Sigmoid colon (tissue), 7 donors: ENCODE measurements around the gene WRAP73. TPM values are rescaled to one million over a fixed set of nuclear protein-coding genes. Genes with fewer than 3 reads are reported as not detected.

Experiments
- DNase-seq: peaks from one replicate; pipeline ENCODE4 v3.0.0-alpha.2; 2019
- H3K27ac ChIP-seq, 4 donors: fragments of 200-600 bp; sonication (generic); one replicate each; pipeline ENCODE4 v1.5.1; 2016 to 2019; ENCODE audit warnings: mild to moderate bottlenecking in 1 of 4
- H3K27me3 ChIP-seq, 3 donors: fragments of 200-600 bp; sonication (generic); one replicate each; pipeline ENCODE4 v1.5.1; 2019; ENCODE audit warnings: mild to moderate bottlenecking in 1 of 3
- H3K36me3 ChIP-seq, 4 donors: fragments of 200-600 bp; sonication (generic); one replicate each; pipeline ENCODE4 v1.5.1; 2016 to 2019
- H3K4me1 ChIP-seq, 4 donors: fragments of 200-600 bp; sonication (generic); one replicate each; pipeline ENCODE4 v1.5.1; 2017 to 2019
- H3K4me3 ChIP-seq, 4 donors: fragments of 200-600 bp; sonication (generic); one replicate each; pipeline ENCODE4 v1.5.1; 2017 to 2019; ENCODE audit warnings: mild to moderate bottlenecking in 2 of 4, moderate library complexity in 1 of 4
- H3K9me3 ChIP-seq, 4 donors: fragments of 200-600 bp in 3 of 4; sonication (generic) in 3 of 4; one replicate each; pipeline versions ENCODE4 v1.5.1 to v1.6.1; 2013 to 2019
- EP300 ChIP-seq, 4 donors: sonication (generic); formaldehyde crosslinking; IDR thresholded peaks; one replicate each; pipeline ENCODE4 v1.6.1; 2017; ENCODE audit warnings: antibody characterized with exemption in 4 of 4
- POLR2A ChIP-seq, 2 donors: fragments of 450-650 bp; IDR thresholded peaks; one replicate each; pipeline ENCODE4 v1.6.1; 2016; ENCODE audit warnings: antibody characterized with exemption in 2 of 2, mild to moderate bottlenecking in 2 of 2, moderate library complexity in 2 of 2
- POLR2AphosphoS5 ChIP-seq, 4 donors: sonication (generic); formaldehyde crosslinking; IDR thresholded peaks; one replicate each; pipeline ENCODE4 v1.6.1; 2017; ENCODE audit warnings: antibody characterized with exemption in 4 of 4
- WGBS, 2 donors: extraction: QIAGEN DNeasy Blood & Tissue Kit; methylation state at CpG; one replicate each; pipeline ENCODE4 v1.1.7; 2013; 5-methylcytosine and 5-hydroxymethylcytosine counted together
- intact Hi-C: fragments of 100-400 bp; cut with DNase I; formaldehyde crosslinking; loops from one replicate; pipeline ENCODE4 v1.15.1; 2023
- polyA plus RNA-seq, 3 donors: library from polyadenylated mRNA; stranded (reverse); fragments of 200-250 nt; gene quantifications; one replicate each; pipeline ENCODE4 v1.2.3, GENCODE V29; 2013
- total RNA-seq, 4 donors: library from RNA; depleted of rRNA; stranded (reverse); fragments of >200 nt; gene quantifications; one replicate each; pipeline ENCODE4 v1.1.0, GENCODE V29; 2016
- TF ChIP-seq, protein P1 (sequence below), 4 experiments: fragments of 450-650 bp in 3 of 4; fragments of 200-600 bp in 1 of 4; IDR thresholded peaks; one replicate each; pipeline ENCODE4 v1.5.1; 2016 to 2019; ENCODE audit warnings: antibody characterized with exemption in 4 of 4, mild to moderate bottlenecking in 3 of 4, moderate library complexity in 2 of 4
- donor health status: healthy with polysubstance abuse.
- donor health status: Bipolar disorder and iron deficiency.
- donor health status: healthy.

WRAP73 gene
- total and polyA plus RNA-seq, 7 donors, result 11.4 to 24.2 (median 17.2) TPM

DNA sequence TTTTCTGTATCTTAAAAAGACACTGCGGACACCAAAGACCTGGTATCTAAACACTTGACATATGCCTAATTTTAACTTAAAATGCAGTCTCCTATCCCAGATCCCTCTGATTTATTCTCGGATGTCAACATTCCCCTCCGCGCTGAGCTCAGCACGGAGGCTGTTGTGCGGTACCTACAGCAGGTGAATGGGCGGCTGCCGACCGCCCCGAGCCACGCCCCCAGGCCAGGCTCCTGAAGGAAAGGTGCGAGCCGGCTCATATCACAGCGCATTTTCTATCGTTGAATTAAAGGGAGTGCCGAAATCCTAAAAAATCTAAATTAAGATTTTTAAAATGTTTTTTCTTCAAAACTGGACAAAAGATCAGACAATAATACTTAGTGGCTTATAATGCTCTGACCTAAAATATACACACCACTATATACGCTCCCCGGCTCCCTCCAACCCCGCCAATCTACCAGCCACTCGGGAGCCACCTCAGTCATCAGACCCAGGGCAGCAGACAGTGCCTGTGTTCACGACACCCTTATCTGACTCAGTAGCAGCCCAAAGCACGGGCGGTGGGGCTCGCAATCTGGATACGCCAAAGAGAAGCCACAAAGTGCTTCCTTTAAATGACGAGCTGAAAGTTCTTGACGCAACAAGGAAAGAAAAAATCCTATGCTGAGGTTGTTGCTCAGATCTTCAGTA, 4.1 kb downstream of the WRAP73 start:
- H3K36me3 ChIP-seq, result peaks cover 0 to 48% (median 7%) of the 10 kb centered on the region in 4 donors
- H3K9me3 ChIP-seq, result no peaks in the 10 kb centered on the region
- TF ChIP-seq POLR2AphosphoS5 (IDR thresholded peaks at IDR 0.05) (no peak), EP300 (IDR thresholded peaks at IDR 0.05) (no peak), POLR2A (IDR thresholded peaks at IDR 0.05) (no peak)
- TF ChIP-seq, protein P1, sequence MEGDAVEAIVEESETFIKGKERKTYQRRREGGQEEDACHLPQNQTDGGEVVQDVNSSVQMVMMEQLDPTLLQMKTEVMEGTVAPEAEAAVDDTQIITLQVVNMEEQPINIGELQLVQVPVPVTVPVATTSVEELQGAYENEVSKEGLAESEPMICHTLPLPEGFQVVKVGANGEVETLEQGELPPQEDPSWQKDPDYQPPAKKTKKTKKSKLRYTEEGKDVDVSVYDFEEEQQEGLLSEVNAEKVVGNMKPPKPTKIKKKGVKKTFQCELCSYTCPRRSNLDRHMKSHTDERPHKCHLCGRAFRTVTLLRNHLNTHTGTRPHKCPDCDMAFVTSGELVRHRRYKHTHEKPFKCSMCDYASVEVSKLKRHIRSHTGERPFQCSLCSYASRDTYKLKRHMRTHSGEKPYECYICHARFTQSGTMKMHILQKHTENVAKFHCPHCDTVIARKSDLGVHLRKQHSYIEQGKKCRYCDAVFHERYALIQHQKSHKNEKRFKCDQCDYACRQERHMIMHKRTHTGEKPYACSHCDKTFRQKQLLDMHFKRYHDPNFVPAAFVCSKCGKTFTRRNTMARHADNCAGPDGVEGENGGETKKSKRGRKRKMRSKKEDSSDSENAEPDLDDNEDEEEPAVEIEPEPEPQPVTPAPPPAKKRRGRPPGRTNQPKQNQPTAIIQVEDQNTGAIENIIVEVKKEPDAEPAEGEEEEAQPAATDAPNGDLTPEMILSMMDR (IDR thresholded peaks at IDR 0.05), result no peak
- no peak overlapping the region for H3K27ac ChIP-seq
- peaks cover 0 to 18% (median 16%) of the 10 kb centered on the region in 4 donors for H3K4me1 ChIP-seq
- no peak for DNase-seq
- H3K4me3 ChIP-seq, result no peak overlapping the region
- intact Hi-C loops, result no loop called here
- 96 to 97% methylated on average over 27 of the region's 27 CpGs for WGBS, 2 donors
- H3K27me3 ChIP-seq, result peaks cover 4 to 6% (median 5%) of the 10 kb centered on the region in 3 donors

DNA sequence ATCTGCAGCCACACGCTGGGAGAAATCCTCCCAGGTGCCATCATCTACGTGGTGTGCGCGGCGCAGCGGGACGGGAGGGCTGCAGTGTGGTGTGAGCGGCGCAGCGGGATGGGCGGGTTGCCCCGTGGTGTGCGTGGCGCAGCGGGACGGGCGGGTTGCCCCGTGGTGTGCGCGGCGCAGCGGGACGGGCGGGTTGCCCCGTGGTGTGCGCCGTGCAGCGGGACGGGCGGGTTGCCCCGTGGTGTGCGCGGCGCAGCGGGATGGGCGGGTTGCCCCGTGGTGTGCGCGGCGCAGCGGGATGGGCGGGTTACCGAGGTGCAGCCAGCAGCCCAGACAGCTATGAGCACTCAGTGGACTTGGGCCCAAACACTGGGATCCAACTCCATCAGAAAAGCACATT, 4.7 kb downstream of the WRAP73 start:
- no peak for DNase-seq
- WGBS, 2 donors, result 97% methylated on average over 43 of the region's 43 CpGs
- intact Hi-C loops, result no loop called here

DNA sequence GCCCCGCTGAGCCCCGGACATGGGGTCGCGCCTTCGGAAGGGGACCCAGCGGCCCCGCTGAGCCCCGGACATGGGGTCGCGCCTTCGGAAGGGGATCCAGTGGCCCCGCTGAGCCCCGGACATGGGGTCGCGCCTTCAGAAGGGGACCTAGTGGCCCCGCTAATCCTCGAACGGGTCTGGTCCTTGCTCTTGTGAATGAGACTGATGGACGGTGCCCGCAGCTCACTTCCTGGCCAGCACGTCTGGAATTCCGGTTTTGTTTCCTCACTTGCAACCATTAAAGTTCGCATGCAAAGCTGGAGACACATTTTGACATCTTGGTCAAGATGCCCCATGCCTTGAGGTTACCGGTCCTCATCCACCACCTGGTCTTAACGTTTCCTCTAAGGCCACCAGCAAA, 5.6 kb downstream of the WRAP73 start:
- WGBS, 2 donors, result 94 to 95% methylated on average over 20 to 24 of the region's 25 CpGs

More for the DNA sequence above, 4.7 kb downstream of the WRAP73 start:
- H3K9me3 ChIP-seq, result no peaks in the 10 kb centered on the region
- TF ChIP-seq, protein P1 (IDR thresholded peaks at IDR 0.05), result no peak
- TF ChIP-seq POLR2A (IDR thresholded peaks at IDR 0.05) (no peak), EP300 (IDR thresholded peaks at IDR 0.05) (no peak)
- H3K4me1 ChIP-seq, result peaks cover 0 to 12% (median 11%) of the 10 kb centered on the region in 4 donors
- peaks cover 0 to 53% (median 7%) of the 10 kb centered on the region in 4 donors for H3K36me3 ChIP-seq
- no peak overlapping the region for H3K4me3 ChIP-seq
- no peaks in the 10 kb centered on the region for H3K27me3 ChIP-seq
- no peak overlapping the region for H3K27ac ChIP-seq

DNA sequence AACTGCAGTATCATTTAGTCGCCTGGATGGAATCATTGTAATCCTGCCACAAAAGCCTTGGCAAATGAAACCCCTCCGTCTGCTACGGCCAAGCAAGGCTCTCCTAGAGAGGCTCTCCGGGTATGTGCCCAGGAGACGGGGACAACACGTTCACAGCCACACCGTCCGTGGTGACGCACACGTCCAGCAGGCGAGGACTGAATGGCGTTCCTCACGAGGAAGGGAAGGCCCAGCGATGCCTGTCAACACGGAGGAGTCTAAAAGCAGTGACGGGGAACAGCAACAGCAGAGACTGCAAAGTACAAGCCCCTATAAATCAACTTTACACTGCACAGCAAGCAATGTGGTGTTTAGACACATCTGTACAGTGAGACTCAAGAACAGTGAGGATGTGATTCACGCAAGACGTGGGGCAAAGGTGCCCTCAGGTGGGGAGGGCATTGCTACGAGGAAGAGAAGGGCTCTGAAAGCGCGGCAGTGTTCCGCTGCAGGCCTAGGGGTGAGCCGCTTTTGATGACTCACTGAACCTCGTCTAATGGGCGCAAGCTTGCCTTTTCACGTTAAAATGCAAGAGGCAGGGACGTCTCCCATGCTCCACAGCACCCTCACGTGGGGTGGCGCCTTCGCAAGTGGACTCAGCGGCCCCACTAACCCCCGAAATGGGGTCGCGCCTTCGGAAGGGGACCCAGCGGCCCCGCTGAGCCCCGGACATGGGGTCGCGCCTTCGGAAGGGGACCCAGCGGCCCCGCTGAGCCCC, 6.8 kb downstream of the WRAP73 start:
- Histone ChIP-seq H3K27ac (no peak overlapping the region), H3K4me1 (no peaks in the 10 kb centered on the region), H3K36me3 (peaks cover 0 to 68% (median 12%) of the 10 kb centered on the region in 4 donors), H3K9me3 (no peaks in the 10 kb centered on the region), H3K27me3 (no peaks in the 10 kb centered on the region), H3K4me3 (no peak overlapping the region)
- no peak for DNase-seq
- TF ChIP-seq POLR2AphosphoS5 (IDR thresholded peaks at IDR 0.05) (no peak), EP300 (IDR thresholded peaks at IDR 0.05) (no peak), POLR2A (IDR thresholded peaks at IDR 0.05) (no peak)
- TF ChIP-seq, protein P1 (IDR thresholded peaks at IDR 0.05), result no peak
- WGBS, 2 donors, result 94 to 95% methylated on average over 43 of the region's 43 CpGs
- intact Hi-C loops, result no loop called here

More for the DNA sequence above, 5.6 kb downstream of the WRAP73 start:
- no peaks in the 10 kb centered on the region for H3K27me3 ChIP-seq
- intact Hi-C loops, result no loop called here
- H3K4me3 ChIP-seq, result no peak overlapping the region
- TF ChIP-seq, protein P1 (IDR thresholded peaks at IDR 0.05), result no peak
- TF ChIP-seq POLR2A (IDR thresholded peaks at IDR 0.05) (no peak), POLR2AphosphoS5 (IDR thresholded peaks at IDR 0.05) (no peak), EP300 (IDR thresholded peaks at IDR 0.05) (no peak)
- no peak for DNase-seq
- H3K4me1 ChIP-seq, result peaks cover 0 to 6% (median 5%) of the 10 kb centered on the region in 4 donors
- H3K9me3 ChIP-seq, result no peaks in the 10 kb centered on the region
- peaks cover 0 to 62% (median 7%) of the 10 kb centered on the region in 4 donors for H3K36me3 ChIP-seq
- H3K27ac ChIP-seq, result no peak overlapping the region
